CD4-positive, alpha-beta T cell treated with Interleukin-1 beta for 1 hour (primary cell): ENCODE measurements around the gene TTC33.

ENCODE experiments used
- DNase-seq, 2 donors: peaks; one replicate each; pipeline ENCODE4 v3.0.0-alpha.2; 2020 to 2022

TTC33 gene

DNA sequence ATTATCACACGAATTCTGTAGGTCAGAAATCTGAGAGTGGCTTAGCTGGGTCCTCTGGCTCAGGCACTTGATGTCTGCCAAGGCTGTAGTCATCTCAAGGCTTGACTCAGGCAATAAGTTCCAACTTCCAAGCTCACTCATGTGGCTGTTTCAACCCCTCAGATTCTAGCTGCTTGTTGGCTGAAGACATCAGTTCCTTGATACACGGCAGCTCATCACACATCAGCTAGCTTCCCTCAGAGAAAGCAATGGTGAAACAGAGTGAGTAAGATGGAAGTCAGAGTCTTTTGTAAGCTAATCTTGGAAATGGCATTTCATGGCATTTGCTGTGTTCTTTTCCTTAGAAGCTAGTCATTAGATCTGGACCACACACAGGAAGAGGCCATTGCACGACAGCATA, 280.2 kb downstream of the TTC33 start:
- DNase-seq, result no peak

DNA sequence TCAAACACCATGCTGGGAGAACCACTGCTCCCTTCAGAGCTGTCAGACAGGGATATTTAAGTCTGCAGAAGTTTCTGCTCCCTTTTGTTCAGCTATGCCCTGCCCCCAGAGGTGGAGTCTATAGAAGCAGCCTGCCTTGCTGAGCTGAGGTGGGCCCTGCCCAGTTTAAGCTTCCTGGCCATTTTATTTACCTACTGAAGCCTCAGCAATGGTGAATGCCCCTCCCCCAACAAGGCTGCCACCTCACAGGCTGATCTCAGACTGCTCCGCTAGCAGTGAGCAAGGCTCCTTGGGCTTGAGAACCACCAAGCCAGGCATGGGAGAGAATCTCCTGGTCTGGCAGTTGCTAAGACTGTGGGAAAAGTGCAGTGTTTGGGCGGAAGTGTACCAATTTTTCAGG, 281.5 kb downstream of the TTC33 start:
- no peak for DNase-seq

DNA sequence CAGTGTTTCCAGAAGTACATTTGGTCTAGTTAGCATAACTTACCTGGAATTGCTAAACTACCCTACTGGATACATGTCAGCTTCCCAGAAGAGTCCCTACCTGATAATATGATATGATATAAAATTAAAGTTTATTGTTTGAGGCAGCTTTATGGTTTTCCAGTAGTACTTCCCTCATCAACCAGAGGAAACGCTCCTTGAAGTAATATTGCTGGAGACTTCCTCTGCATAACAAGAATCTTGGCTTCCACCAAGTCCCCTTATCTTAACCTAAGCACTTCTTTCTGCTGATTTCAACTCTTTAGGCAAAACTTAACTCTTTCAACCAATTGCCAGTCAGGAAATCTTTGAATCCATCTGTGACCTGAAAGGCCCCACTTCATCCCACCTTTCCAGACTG, 290.3 kb downstream of the TTC33 start:
- no peak for DNase-seq

DNA sequence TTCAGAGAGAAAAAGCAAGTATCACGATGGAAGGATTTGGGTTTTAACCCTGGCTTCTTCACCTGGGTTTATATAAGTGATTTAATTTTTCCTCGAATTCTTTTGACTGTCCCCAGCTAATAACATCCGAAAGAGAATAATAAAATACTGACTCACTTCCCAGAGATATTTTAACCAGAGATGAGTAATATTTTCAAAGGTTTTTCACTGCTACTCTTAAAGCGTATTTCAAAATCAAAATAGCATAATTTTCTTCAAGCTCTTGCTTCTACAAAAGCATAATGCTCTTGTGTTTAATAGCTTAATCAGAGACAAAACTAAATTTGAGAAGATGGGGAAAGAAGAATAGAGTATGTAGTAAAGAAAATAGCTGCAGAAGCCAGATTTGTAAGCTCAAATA, 291.2 kb downstream of the TTC33 start:
- DNase-seq, result no peak
